ENCODE measurements around the gene ALPK1.
"Not testable (repeated sequence)": the region's sequence is repeated elsewhere in the genome, so short reads cannot be mapped to it uniquely, and the experiment has no call there.

The ALPK1 gene

GRCh38 chr4:112453321-112453720 lies 156.2 kb downstream of the ALPK1 start:
- no peak for DNase-seq (ENCODE audit: low spot score)

GRCh38 chr4:112472318-112472717 lies 175.1 kb downstream of the ALPK1 start:
- DNase-seq (ENCODE audit: low spot score): no peak

- no peak for DNase-seq (ENCODE audit: low spot score)
Measured at GRCh38 chr4:112473985-112474384, 176.8 kb downstream of the ALPK1 start.

GRCh38 chr4:112485930-112486329 lies 188.8 kb downstream of the ALPK1 start:
- no peak for DNase-seq (ENCODE audit: low spot score)

GRCh38 chr4:112490808-112491207 lies 193.6 kb downstream of the ALPK1 start:
- not testable (repeated sequence) for DNase-seq (ENCODE audit: low spot score)

All from CD4-positive, alpha-beta T cell treated with Interleukin-2 at 100 ng/mL for 4 hours (primary cell).